SKM-1 (cell line): ENCODE measurements around the gene EEPD1.

ENCODE experiments used
- DNase-seq: peaks from one replicate; lab custom pipeline; 2025; ENCODE audit not compliant: unreplicated experiment; lab: John Stamatoyannopoulos, UW

The EEPD1 gene

DNA sequence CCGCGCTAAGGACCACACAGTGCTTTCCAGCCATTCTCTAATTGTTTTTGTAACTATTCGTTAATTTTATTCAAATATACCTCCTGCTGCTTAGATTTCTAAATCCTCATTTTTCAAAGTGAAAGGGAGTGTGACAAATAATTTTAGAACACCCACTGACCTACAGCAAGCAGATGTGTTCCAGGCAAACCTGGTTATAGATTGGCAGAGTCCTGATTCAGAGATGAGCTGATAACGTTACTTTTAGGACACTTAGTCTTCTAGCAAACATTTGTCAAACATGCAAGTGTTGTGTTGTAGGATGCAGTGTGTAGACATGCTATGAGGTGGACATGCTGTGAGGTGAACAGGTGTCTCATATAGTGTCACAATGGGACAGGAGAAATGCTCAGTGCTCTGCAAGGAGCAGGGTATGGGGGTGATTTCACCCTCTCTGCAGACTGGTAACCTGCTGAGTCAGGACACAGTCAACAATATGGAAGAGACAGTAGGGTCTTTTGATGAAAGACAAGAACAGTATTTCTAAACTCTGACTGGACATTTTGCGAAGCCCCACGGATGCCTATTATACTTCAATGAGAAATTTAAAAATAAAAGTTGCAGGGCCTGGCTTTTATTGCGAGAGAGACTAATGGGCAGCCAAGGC, 144.4 kb downstream of the EEPD1 start:
- DNase-seq, result no peak

DNA sequence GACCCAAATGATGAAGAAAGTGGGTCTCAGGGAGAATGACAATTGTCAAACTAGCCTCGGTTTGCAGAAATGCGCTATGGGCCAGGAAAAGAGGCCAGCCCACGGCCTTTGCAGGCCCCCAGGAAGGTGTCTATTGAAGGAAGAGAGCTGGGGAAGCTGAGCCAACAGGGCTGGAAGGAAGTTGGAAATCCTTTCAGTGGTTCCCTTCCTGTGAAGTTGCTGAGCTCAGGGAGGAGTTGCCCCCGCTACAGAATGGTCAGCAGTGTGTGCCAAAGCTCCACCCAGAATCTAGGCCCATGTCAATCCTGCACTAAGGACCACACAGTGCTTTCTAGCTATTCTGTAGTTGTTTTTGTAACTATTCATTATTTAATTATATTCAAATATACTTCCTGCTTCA, 145.1 kb downstream of the EEPD1 start:
- DNase-seq, result no peak

DNA sequence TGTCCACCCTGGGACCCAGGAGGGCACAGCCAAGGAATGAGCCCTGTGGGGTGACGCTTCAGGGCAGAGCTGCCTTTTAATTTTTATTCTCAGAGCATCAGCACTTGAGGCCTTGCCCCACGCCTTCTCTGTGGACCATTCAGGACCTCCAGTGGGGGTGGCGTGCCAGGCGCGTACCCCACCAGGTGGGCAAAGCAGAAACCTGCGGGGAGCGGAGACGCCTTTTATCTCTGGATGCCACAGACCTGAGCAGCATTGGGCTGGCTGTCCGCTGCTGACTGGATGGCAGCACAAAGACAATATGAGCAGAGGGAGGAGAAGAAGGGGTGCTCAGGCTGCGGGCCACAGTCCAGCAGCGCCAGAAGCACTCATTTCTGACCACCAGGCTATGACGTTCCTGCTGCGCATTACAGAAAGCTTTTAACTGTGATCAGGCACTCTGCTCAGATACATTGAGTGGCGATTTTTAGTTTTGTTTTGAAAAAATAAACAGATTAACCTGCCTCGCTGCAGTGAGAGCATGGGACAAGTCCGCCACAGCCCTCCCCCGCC, 146.2 kb downstream of the EEPD1 start:
- DNase-seq, result no peak

DNA sequence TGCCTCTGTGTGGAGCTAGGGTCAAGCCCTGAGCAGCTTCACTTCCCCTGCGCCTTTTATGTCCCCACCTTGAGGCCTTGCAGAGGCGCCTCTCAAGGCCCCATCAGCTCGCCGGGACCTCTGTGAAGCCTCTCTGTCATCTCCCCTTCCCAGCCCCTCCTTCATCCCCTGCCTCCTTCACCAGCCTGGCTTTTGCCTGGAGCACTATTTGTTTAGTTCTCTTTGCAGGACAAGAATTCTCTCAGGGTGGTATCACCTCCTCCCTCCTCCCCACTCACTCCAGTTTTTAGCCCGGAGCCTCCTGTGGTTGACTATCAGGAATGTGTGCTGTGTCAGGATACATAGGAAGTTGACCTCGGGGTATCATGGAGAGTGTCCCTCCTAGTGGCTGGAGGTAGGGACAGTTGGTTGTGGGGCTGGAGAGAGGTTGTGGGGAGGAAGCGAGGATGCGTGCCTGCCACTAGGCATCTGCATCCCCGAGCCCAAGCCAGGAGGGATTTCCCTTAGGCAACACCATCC, 146.8 kb downstream of the EEPD1 start:
- no peak for DNase-seq

DNA sequence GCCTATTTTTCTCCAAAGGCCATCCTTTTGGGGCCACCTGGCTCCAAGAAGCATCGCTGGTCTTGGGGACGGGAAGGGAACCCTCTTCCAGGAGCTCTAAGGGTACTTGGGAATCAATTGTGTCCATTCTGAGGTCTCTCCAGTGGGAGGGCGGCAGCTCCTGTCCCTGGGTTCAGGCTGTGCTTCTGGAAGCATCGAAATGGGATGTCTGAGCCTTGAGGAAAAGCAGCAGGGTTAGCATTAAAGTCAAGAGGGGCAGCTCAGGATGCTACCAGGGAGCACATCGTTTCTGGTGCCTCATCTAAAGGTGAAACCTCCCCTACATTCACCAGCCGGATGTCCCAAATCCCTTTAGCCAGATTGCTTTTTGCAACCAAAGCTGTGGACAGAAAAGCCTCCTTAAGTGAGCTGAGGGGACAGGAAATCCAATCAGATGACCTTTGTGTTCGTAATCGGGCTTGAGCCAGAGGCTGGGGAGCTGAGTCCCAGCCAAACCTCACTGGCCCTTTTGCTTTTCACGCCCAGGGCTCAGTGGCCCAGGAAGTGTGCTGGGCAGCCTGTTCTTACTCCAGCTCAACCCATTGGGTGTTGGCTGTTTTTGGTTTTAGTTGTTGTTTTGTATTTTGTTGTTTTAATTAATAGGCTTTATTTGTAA, 147.8 kb downstream of the EEPD1 start:
- DNase-seq, result no peak

DNA sequence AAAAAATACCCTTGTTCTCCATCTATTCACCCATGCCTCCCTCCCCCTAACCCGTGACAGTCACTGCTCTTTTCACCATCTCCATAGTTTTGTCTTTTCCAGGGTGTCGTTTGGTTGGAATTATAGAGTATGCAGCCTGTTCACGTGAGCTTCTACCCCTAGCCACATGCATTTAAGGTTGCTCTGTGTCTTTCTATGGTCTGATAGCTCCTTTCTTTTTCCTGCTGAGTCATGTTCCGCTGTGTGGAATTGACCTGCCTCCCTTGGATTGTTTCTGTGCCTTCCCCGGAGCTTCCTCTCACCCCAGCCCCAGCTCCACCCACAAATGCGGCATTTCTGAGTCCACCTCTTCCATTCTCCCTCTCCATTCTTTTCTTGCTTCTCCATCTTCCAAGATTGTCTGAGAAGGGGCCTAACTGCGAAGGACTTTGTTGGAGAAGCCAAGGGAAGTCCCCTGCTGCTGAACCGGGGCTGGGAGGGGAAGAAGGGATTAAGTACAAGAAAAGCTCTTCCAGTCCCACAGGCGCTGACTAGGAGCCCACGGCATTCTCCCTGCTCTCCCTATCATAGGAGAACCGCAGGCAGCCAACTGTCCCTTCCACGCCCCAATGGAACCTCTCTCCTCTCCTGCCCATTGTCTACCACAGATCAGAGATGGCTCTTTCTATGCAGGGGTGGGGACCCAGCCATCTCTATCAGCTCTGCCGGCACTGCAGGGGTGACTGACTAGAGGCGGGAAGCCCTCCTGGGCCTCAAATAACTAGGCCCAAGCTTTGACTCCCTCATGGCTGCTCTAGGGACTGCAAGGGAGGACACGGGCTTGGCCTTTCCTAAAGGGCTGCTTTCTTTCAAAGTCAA, 149.1 kb downstream of the EEPD1 start:
- no peak for DNase-seq

DNA sequence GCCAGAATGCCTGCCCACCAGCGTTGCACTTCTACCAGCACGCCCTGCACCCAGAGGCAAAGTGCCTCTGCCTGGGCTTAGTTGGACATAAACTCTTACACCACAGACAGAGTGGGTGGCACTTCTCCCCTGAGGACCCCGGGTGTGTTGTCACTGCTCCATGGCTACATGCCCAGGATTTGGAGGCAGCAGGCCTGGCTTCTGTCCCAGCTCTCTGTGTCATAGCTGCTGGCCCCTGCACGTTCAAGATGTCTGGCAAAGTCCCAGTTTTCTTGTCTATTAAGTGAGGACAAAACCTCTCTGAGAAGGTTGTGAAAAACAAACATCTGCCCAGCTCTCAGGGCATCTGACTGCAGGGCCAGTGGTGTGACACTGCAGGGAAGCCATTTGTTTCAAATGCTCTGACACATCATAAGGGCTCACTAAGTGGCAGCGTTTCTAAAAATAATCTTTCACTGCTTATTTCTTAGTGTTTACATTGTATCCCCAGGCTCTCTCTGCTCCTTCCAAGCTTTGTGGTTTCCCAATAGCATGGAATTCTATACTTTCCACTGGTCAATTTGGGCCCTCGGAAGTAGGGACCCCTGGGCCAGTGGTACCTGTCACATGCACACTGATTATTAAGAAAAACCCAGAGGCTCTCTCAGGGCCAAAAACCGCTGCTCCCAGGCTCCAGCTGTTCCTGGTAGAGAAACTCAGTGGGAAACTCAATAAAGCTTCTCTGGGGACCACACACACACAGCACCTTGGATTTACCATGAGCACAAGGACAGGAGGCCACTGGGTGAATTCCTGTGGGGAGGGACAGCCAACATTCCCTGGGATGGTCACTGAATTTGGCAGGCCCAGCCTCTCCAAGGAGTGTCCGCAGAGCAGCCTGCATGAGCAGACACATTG, 150.4 kb downstream of the EEPD1 start:
- no peak for DNase-seq

DNA sequence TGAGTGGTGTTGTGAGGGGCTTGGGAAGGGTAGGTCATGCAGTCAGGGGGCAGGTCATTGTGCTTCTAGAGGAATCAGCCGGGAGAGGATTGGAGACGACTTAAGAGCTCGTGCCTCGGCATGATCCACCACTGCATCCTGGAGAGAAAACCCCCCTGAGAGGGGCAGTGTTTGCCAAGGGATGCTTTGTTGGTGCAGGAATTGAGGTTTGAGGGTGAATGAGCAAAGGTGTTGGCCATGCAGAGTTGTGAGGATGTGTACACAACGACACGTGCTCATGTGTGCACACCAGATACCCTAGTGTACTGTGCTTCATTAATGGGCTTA, 151.0 kb downstream of the EEPD1 start:
- DNase-seq, result no peak

DNA sequence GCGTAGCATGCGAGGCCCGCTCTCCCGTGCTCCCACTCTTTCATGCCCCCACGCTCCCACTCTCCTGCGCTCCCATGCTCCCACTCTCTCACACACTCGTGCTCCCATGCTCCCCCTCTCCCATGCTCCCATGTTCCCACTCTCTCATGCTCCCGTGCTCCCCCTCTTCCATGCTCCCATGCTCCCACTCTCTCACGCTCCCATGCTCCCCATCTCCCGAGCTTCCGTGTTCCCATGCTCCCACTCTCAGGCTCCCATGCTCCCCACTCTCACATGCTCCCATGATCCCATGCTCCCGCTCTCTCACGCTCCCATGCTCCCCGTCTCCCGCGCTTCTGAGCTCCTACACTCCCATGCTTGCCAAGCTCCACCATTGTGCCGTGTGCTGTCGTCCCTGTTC, 152.2 kb downstream of the EEPD1 start:
- no peak for DNase-seq

DNA sequence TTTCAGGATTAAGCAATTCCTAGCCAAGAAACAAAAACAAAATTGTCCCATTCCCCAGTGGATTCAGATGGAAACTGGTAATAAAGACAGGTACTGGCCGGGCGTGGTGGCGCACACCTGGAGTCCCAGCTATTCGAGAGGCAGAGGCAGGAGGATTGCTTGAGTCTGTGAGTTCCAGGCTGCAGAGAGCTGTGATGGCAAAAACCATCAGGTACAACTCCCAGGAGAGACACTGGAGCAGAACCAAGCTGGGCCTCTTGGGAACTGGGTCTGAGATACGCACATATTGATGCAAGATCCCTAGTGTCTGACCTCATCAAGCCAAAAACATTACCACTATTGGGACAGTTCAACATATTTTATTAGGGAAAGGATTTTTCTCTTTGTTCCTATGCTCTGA, 152.6 kb downstream of the EEPD1 start:
- no peak for DNase-seq

DNA sequence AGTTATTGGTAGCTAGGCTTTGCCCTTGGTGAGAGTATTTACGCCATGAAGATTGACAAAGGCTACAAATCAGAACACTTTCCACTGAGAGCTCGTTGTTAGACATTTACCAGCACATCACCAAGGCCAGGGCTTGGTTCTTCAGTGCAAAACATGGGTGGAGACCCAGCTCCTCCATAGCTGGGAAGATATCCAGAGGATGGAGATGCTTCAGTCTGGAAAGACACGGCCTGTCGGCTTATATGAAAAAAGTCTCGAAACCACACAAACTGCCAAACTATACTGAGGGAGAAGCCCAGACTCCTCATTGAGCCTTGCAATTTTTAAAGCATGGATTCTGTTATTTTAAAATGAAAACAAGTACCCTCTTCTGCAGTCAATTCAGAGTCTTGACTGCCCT, 153.2 kb downstream of the EEPD1 start:
- DNase-seq, result no peak

DNA sequence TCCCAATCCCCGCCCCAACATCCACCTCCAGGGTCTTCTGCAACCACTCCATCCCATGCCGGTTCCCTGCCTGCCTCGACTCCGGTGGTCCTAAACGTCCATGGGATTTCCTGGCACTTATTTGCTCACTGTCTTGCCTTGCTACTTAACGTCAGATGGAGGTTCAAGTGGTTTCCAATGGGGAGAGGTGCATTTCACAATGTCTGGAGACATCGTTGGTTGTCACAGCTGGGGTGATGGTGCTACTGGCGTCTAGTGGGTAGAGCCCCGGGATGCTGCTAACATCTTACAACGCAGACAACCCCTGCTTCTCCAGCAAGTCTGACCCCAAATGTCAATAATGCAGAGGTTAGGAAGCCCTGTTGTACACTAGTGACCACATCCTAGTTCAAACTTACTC, 153.7 kb downstream of the EEPD1 start:
- no peak for DNase-seq

DNA sequence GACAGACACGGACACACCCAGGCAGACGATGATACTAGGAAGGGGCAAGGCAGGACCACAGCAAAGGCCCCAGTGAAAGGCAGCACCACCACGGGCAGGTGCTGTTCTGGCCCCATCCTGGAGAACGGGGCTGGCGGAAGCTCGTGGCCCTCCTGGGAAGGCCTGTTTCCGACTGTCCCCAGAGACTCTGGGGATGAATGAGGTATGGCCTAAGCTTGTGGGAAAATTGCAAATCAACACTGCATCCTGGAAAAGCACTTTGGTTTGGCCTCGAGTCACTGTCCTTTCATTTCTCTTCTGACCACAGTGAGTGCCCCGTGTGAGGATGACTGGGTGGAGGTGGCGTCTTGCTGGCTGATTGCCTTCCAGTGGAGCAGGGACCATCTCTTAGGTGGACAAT, 155.0 kb downstream of the EEPD1 start:
- no peak for DNase-seq

DNA sequence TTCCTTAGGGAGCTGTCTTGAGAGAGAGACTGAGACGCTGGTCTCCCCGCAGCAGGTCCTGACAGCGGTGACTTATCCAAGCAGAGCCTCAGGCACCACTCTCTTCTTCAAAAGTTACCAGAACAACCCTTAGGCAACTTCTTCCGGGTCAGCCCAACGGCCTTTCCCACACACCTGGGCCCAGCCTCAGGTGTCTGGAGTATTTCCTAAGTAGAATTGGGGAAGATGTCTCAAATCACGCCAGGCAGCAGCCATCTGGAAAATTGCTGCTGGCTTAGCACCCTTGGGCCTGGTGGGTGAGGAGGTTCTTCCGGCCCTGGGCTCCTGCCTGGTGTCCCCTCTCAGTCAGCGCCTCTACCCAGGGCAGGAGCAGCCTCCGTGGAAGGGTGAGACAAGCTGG, 156.2 kb downstream of the EEPD1 start:
- no peak for DNase-seq

DNA sequence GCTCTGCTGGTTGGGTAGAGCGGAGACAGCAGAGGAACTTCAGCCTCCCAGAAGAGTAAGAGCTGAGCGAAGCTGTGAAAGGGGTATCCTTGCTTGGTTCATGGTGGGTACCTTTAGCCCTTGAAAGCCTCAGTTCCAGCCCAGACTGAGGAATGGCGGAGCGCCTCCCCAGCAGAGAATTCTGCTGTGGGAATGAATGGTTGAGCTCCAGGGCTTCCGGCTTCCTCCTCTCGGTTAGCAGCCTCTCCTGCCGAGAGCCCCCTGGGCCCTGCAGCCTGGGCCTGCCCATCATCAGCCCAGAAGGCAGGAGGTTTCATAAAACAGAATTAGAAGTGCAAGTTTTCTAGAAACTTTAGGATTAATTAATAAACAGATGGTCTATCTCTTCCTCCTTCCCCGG, 156.7 kb downstream of the EEPD1 start:
- no peak for DNase-seq

DNA sequence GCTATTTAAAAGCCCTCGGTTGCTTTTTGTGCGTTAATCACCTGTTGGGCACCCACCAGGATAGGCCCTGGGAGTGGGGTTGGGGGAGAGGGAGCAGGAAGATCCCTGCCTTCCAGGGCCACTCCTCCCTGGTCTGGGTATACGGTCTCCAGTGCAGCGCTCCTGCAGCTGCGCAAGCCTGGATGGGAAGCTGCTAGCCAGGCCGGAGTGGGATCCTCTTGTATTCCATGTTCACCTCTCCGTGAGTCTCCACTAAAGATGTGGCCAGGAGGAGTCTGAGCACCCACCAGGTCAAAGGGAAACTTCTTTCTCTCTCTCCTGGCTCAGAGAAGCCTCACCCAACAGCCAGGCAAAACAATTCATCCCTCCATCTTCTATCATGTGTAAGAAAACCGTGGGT, 157.8 kb downstream of the EEPD1 start:
- no peak for DNase-seq

DNA sequence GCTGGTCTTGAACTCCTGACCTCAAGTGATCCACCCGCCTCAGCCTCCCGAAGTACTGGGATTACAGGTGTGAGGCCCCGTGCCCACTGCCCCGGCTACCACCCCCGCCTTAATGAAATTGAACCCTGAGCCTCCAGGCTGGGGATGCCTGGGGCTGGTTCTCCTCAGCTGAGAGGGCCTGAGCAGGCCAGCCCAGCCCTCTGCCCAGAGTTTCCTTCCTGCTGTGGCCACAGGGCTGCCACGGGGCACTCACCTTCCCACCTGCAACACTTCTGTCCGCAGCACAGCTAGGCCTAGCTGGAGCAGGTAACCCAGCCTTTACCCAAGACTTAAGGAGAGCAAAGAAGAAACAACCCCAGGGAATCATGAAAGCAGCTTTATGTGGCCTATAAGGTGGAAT, 158.5 kb downstream of the EEPD1 start:
- DNase-seq, result no peak

DNA sequence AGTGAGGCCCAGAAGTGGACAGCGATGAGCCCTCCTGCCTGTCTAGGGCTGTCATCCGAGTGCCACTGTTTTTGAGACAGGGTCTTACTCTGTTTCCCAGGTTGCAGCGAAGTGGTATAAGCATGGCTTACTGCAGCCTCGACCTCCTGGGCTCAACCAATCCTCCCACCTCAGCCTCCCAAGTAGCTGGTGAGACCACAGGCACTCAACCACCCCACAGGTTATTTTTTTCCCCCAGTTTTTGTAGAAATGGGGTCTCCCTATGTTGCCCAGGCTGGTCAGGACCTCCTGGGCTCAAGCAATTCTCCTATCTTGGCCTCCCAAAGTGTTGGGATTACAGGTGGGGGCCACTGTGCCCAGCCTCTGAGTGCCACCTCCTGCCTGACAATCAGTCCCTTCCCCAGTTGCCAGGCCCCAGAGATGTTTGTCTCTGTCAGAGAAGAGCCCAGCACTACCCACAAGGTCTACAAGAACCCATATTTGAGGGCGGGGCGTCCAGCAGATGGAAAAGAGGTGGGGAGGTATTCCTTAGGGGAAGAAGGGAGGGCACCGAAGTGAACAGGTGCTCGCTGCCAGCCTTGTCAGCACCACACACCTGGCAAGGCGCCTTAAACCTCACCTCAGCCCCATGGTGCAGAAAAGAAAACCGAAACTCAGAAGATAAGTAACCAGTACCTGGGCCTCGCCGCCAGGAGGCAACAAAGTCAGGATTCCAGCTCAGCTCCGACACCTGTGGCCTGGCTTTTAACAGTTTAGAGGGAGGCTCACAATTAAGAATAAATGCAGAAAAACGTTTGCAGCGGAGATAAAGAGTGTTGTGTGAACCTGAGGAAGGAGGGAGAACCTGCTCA, 159.2 kb downstream of the EEPD1 start:
- no peak for DNase-seq

DNA sequence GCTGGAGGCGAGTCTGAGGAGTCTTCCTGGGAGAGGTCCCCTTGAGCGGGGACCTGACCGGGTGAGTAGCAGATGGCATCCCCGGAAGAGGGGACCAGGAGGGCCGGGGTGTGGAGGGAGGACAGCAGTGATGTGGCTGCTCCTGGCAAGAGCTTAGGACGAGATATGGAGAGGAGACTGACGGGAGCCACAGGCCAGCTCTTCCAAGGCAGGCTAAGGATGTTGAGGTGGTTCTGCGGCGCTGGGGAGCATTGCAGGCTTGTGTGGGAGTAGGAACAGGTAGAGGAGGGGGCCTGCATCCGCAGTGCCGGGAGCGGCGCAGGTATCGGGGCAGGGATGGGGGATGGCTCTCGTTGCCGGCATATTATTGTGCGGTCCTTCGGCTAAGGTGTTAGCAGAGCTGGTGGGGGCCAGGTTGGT, 159.9 kb downstream of the EEPD1 start:
- no peak for DNase-seq

DNA sequence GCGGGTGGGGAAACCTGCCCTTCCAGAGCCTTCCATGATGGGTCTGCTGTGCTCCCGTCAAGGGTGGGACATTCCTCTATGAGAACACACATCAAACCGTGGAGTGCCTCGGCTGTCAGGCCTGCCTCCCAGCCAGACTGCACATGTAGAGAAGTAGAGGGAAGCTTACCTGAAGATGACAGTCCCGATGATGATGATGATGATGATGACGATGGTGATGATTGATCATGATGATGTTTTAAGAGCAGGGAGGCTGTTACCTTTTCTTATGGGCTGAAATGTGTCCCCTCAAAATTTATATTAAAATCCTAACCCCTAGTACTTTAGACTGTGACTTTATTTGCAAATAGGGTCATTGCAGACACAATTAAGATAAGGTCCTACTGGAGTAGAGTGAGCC, 160.6 kb downstream of the EEPD1 start:
- DNase-seq, result no peak
